Measurements from ENCODE around the gene TMEM59L. TPM values are rescaled to one million over a fixed set of nuclear protein-coding genes. Genes with fewer than 3 reads are reported as not detected.

TMEM59L gene
- total and polyA plus RNA-seq, 2 donors (not counting 1 experiment from before 2014, with no cell fraction given) = 0.14 to 0.33 TPM

- peak overlapping the region; percentile 99 for H3K27ac ChIP-seq (ENCODE audit: insufficient read depth, low read length)
- no peaks in the 10 kb centered on the region for H3K27me3 ChIP-seq (ENCODE audit: control insufficient read depth, insufficient read depth, low read length)
- no peaks in the 10 kb centered on the region for H4K20me1 ChIP-seq (ENCODE audit: control insufficient read depth, extremely low read depth, insufficient read depth, low read length)
- no peaks in the 10 kb centered on the region for H3K79me2 ChIP-seq (ENCODE audit: control insufficient read depth, insufficient read depth, low read length)
- no peak overlapping the region for H3K4me2 ChIP-seq (ENCODE audit: extremely low read depth, insufficient read depth, low read length)
- H2AFZ ChIP-seq (ENCODE audit: low read length) = no peak overlapping the region
- no peak for DNase-seq (ENCODE audit: low read depth in 2 of 2)
- TF ChIP-seq CTCF (conservative IDR thresholded peaks at IDR 0.05 in 1 of 2, IDR thresholded peaks at IDR 0.05 in 1 of 2; ENCODE audit: low read depth in 1 of 2, low read length in 2 of 2) (no peak), EZH2 (IDR thresholded peaks at IDR 0.05; ENCODE audit: low read length, missing control alignments) (no peak)
- no peaks in the 10 kb centered on the region for H3K9me3 ChIP-seq (ENCODE audit: control insufficient read depth, insufficient read depth, low read depth, low read length)
- H3K36me3 ChIP-seq (ENCODE audit: control insufficient read depth, insufficient read depth, low read length) = no peaks in the 10 kb centered on the region
- no peak overlapping the region for H3K9ac ChIP-seq (ENCODE audit: insufficient read depth, low read length)
- peaks cover 30% of the 10 kb centered on the region for H3K4me1 ChIP-seq (ENCODE audit: control insufficient read depth, extremely low read depth, insufficient read depth, low read length)
- no peak overlapping the region for H3K4me3 ChIP-seq (replicated peaks in 1 of 4; ENCODE audit: control extremely low read depth in 1 of 4, insufficient read depth in 1 of 4, low read depth in 3 of 4, low read length in 4 of 4)
These were observed 39.1 kb downstream of the TMEM59L start for GRCh38 chr19:18651733-18652132.

GRCh38 chr19:18653853-18654252 is 41.2 kb downstream of the TMEM59L start:
- no peak for DNase-seq (ENCODE audit: low read depth in 2 of 2)
- peaks cover 41% of the 10 kb centered on the region for H3K4me1 ChIP-seq (ENCODE audit: control insufficient read depth, extremely low read depth, insufficient read depth, low read length)
- H3K36me3 ChIP-seq (ENCODE audit: control insufficient read depth, insufficient read depth, low read length) = no peaks in the 10 kb centered on the region
- no peak overlapping the region for H3K4me3 ChIP-seq (replicated peaks in 1 of 4; ENCODE audit: control extremely low read depth in 1 of 4, insufficient read depth in 1 of 4, low read depth in 3 of 4, low read length in 4 of 4)
- H3K79me2 ChIP-seq (ENCODE audit: control insufficient read depth, insufficient read depth, low read length) = no peaks in the 10 kb centered on the region
- TF ChIP-seq CTCF (conservative IDR thresholded peaks at IDR 0.05 in 1 of 2, IDR thresholded peaks at IDR 0.05 in 1 of 2; ENCODE audit: low read depth in 1 of 2, low read length in 2 of 2) = no peak
- no peak for TF ChIP-seq EZH2 (IDR thresholded peaks at IDR 0.05; ENCODE audit: low read length, missing control alignments)
- H3K27me3 ChIP-seq (ENCODE audit: control insufficient read depth, insufficient read depth, low read length) = peaks cover 3% of the 10 kb centered on the region
- H2AFZ ChIP-seq (ENCODE audit: low read length) = no peak overlapping the region
- no peak overlapping the region for H3K27ac ChIP-seq (ENCODE audit: insufficient read depth, low read length)
- H4K20me1 ChIP-seq (ENCODE audit: control insufficient read depth, extremely low read depth, insufficient read depth, low read length) = no peaks in the 10 kb centered on the region
- no peaks in the 10 kb centered on the region for H3K9me3 ChIP-seq (ENCODE audit: control insufficient read depth, insufficient read depth, low read depth, low read length)
- no peak overlapping the region for H3K4me2 ChIP-seq (ENCODE audit: extremely low read depth, insufficient read depth, low read length)
- H3K9ac ChIP-seq (ENCODE audit: insufficient read depth, low read length) = no peak overlapping the region

- no peaks in the 10 kb centered on the region for H3K36me3 ChIP-seq (ENCODE audit: control insufficient read depth, insufficient read depth, low read length)
- H3K9me3 ChIP-seq (ENCODE audit: control insufficient read depth, insufficient read depth, low read depth, low read length) = no peaks in the 10 kb centered on the region
- H2AFZ ChIP-seq (ENCODE audit: low read length) = no peak overlapping the region
- no peaks in the 10 kb centered on the region for H4K20me1 ChIP-seq (ENCODE audit: control insufficient read depth, extremely low read depth, insufficient read depth, low read length)
- no peak overlapping the region for H3K4me2 ChIP-seq (ENCODE audit: extremely low read depth, insufficient read depth, low read length)
- H3K27me3 ChIP-seq (ENCODE audit: control insufficient read depth, insufficient read depth, low read length) = peaks cover 3% of the 10 kb centered on the region
- no peak overlapping the region for H3K4me3 ChIP-seq (replicated peaks in 1 of 4; ENCODE audit: control extremely low read depth in 1 of 4, insufficient read depth in 1 of 4, low read depth in 3 of 4, low read length in 4 of 4)
- DNase-seq (ENCODE audit: low read depth in 2 of 2) = no peak
- H3K4me1 ChIP-seq (ENCODE audit: control insufficient read depth, extremely low read depth, insufficient read depth, low read length) = peaks cover 38% of the 10 kb centered on the region
- H3K9ac ChIP-seq (ENCODE audit: insufficient read depth, low read length) = no peak overlapping the region
- no peak overlapping the region for H3K27ac ChIP-seq (ENCODE audit: insufficient read depth, low read length)
- no peak for TF ChIP-seq CTCF (conservative IDR thresholded peaks at IDR 0.05 in 1 of 2, IDR thresholded peaks at IDR 0.05 in 1 of 2; ENCODE audit: low read depth in 1 of 2, low read length in 2 of 2)
- TF ChIP-seq EZH2 (IDR thresholded peaks at IDR 0.05; ENCODE audit: low read length, missing control alignments) = no peak
- no peaks in the 10 kb centered on the region for H3K79me2 ChIP-seq (ENCODE audit: control insufficient read depth, insufficient read depth, low read length)
These were observed 41.8 kb downstream of the TMEM59L start for GRCh38 chr19:18654469-18654868.

Data from fibroblast of lung (primary cell).